HG02970 (cell line): Measurements from ENCODE around the gene GON4L.
"Not testable (repeated sequence)": the region's sequence is repeated elsewhere in the genome, so short reads cannot be mapped to it uniquely, and the experiment has no call there.

Source experiments
- ATAC-seq: cut with Tn5 transposase; IDR thresholded peaks from one replicate; pipeline ENCODE4 v1.9.1; 2021; ENCODE audit warnings: mild to moderate bottlenecking, moderate library complexity, moderate number of reproducible peaks; ENCODE audit not compliant: unreplicated experiment, low FRiP score

Gene GON4L

DNA sequence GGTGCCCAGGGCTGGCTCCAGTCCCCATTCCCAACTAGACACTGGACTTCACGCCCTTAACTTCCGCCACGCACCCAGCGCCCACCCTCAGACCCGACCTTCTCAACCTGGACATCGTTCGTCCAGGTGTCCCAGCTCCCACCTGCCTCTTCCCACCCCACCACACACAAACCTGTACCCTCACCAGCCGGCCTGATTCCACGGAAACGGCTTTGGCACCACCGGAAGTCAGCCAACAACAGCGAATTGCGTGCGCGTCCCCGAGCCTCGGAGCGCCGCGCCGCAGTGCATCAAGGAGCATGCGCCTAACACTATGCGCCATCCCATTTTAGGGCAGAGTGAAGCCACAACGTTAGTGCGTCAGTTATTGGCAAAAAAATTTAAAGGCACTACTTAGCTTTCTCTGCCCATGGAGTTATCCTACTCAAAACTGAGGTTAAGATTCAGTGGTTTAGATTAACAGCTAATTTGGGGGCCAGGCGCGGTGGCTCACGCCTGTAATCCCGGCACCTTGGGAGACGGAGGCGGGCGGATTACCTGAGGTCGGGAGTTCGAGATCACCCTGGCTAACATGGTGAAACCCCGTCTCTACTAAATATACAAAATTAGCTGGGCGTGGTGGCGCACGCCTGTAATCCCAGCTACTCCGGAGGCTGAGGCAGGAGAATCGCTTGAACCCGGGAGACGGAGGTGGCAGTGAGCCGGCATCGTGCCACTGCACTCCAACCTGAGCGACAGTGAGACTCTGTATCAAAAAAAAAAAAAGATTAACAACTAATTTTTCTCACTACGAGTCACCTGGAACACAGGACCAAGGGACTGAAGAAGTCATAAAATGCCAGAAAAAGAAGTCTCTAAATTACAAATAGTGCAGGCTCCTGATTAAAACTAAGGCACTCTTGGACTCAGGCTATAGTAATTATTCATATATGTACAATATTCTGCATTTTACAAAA is at the start of gene GON4L:
Gene GON4L (minus strand): TSS at position 240 of the 956 bp plus-strand sequence. CDS start 3,434 bp downstream, outside the sequence.
- ATAC-seq, result peak; percentile 34

DNA sequence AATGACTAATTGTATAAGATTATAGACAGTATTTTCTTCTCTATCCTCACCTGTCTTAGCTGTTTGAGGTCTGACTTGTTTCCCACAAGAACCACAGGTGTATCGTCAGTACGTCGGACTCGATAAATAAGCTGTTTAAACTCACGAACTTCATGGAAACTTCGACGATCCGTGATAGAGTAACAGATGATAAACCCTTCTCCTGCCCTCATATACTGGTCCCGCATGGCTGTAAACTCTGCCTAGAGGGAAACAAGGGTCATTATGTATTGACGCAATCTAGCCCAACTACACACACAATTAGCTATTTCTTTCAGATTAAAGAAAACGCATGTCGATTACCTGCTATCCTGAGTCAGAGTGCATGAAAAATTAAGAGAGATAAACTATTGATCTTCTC is 47.2 kb upstream of the GON4L start:
- ATAC-seq, result no peak

DNA sequence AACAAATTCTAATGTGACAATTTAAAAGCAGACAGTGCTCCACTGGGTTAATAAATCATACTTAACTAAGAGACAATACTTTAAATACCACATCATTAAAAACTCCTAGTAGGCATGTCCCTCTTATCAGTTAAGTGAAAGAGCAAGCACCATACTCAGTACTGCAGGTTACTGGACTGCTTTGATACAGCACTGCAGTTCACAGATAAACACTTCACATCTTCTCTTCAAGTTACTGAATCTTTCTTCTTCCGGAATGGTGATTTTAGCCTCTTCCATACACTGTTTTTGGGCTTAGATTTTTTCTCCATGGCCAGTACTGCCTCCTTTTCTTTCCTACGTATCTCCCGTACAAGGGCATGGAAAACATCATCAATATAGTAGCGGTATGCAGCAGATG is 43.1 kb upstream of the GON4L start:
- ATAC-seq, result no peak

DNA sequence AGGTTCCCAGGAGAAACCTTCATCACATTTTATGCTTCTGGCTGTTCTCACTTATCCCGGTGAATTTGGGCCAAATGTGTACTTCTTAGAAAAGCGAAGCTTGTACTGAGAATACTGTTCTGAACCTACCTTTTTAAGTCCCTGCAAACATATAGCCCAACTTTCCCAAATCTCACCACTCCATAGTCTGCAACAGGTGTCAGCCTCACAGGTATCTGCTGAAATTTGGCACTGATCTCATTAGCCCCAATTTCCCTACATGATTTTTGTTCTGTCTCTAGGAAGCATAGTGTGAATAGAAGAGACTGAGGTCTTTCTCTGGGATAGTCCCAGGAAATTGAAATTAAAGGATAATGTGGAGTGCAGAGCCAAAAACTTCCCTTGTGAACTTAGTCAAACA is 42.7 kb upstream of the GON4L start:
- ATAC-seq, result no peak

- ATAC-seq, result no peak
Observed at GRCh38 chr1:155898888-155899287, 41.9 kb upstream of the GON4L start.

DNA sequence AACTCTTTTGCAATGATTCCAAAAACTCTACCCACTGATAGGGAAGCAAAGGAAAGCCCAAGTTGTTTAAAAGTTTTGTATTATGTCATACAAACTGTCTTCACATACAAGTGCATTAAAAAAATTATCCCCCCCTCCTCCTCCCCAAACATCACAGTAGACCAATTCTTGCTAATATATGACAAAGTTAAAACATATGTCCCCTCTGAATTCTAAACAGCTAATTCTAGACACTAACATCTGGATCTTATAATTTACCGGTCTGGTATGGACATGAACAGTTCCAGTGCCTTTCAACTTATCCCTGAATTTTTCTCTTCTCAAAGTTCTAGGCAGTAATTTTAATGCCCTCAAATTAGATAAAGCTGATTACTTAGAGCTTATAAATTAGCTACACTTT is 40.7 kb upstream of the GON4L start:
- ATAC-seq, result no peak

- ATAC-seq, result not testable (repeated sequence)
Observed at GRCh38 chr1:155896476-155896875, 39.5 kb upstream of the GON4L start.

GRCh38 chr1:155895617-155896016 is 38.6 kb upstream of the GON4L start:
- not testable (repeated sequence) for ATAC-seq

- no peak for ATAC-seq
Observed at GRCh38 chr1:155893389-155894142, 36.6 kb upstream of the GON4L start.

GRCh38 chr1:155892796-155893195 is 35.8 kb upstream of the GON4L start:
- no peak for ATAC-seq

- ATAC-seq, result no peak
Observed at GRCh38 chr1:155890251-155890650, 33.2 kb upstream of the GON4L start.

DNA sequence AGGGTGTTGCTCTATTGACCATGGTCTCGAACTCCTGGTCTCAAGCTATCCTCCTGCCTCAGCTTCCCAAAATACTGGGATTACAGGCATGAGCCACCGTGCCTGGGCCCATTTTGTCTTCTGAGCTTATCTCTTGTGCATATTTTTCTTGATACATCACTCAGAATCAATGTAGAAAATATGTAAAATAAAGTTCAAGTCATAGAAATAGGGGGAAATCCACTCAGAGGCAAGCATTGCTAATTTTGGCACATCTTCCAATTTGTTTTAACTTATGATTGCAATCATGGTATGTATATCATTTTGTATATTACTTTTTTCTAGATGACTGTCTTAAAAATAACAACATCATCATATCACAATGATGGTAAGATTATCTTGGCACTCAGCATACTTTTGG is 32.6 kb upstream of the GON4L start:
- no peak for ATAC-seq

- no peak for ATAC-seq
Observed at GRCh38 chr1:155888481-155888880, 31.5 kb upstream of the GON4L start.

- ATAC-seq, result no peak
Observed at GRCh38 chr1:155884982-155885381, 28.0 kb upstream of the GON4L start.

GRCh38 chr1:155884031-155884960 is 27.3 kb upstream of the GON4L start:
- ATAC-seq, result no peak

- ATAC-seq, result no peak
Observed at GRCh38 chr1:155882766-155883165, 25.8 kb upstream of the GON4L start.

- no peak for ATAC-seq
Observed at GRCh38 chr1:155882235-155882634, 25.2 kb upstream of the GON4L start.

DNA sequence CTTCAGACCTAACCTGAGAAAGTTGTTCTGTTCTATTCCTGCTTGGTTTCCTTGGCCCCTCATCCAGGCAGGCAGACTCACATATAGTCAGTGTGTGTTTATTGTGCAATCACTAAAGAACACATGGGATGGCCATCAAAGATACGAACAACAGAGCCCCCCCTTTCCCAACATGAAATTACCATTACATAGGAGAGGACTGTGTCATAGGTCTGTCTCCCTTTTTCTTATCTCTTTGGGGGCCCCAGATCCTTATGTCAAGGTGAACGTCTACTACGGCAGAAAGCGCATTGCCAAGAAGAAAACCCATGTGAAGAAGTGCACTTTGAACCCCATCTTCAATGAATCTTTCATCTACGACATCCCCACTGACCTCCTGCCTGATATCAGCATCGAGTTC is 23.9 kb upstream of the GON4L start:
- no peak for ATAC-seq

GRCh38 chr1:155880251-155880650 is 23.2 kb upstream of the GON4L start:
- ATAC-seq, result no peak

DNA sequence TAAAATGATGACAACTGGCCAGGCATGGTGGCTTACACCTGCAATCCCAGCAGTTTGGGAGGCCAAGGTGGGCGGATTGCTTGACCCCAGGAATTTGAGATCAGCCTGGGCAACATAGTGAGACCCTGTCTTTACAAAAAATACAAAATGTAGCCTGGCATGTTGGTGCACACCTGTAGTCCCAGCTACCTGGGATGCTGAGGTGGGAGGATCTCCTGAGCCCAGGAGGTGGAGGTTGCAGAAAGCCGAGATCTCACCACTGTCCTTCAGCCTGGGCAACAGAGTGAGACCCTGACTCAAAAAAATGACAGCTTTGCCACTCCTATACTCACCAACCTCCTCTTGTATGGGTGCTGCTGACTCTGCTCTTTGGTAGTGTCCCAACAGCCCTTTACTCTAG is 20.9 kb upstream of the GON4L start:
- ATAC-seq, result no peak
